Omental fat pad (tissue), 4 donors: ENCODE data around the gene GPR39. TPM values are rescaled to one million over a fixed set of nuclear protein-coding genes. Genes with fewer than 3 reads are reported as not detected.

ENCODE experiments used
- ATAC-seq: fragments of 150-250 bp; one replicate; pipeline ENCODE4 v1.9.1; 2016; ENCODE audit warnings: mild to moderate bottlenecking, moderate library complexity; ENCODE audit not compliant: low FRiP score
- DNase-seq: peaks from one replicate; pipeline ENCODE4 v3.0.0-alpha.2; 2019; ENCODE audit warnings: low spot score
- CTCF ChIP-seq, 3 donors: fragments of 450-650 bp; IDR thresholded peaks; one replicate each; pipeline ENCODE4 v1.5.1; 2016 to 2017; ENCODE audit warnings: antibody characterized with exemption in 3 of 3, mild to moderate bottlenecking in 3 of 3, moderate library complexity in 2 of 3
- total RNA-seq, 4 donors: library from RNA; depleted of rRNA; stranded (reverse); fragments of >200 nt; gene quantifications; one replicate each; pipeline ENCODE4 v1.1.0, GENCODE V29; 2016

The GPR39 gene
- total RNA-seq, 4 donors from 2014 or later = not detected

GRCh38 chr2:132618734-132619133 is 202.1 kb downstream of the GPR39 start:
- TF ChIP-seq CTCF (IDR thresholded peaks at IDR 0.05) = no peak
- no peak for DNase-seq
- no peak for ATAC-seq

- no peak for TF ChIP-seq CTCF (IDR thresholded peaks at IDR 0.05)
- DNase-seq (no peak), ATAC-seq (no peak)
Measured at GRCh38 chr2:132620115-132620514, 203.5 kb downstream of the GPR39 start.

- no peak for DNase-seq
- TF ChIP-seq CTCF (IDR thresholded peaks at IDR 0.05) = no peak
- no peak for ATAC-seq
Measured at GRCh38 chr2:132621131-132621875, 204.7 kb downstream of the GPR39 start.

- ATAC-seq (no peak), DNase-seq (no peak)
- TF ChIP-seq CTCF (IDR thresholded peaks at IDR 0.05) = no peak
Measured at GRCh38 chr2:132623096-132623839, 206.7 kb downstream of the GPR39 start.

GRCh38 chr2:132627536-132627935 is 210.9 kb downstream of the GPR39 start:
- DNase-seq = no peak
- ATAC-seq = no peak
- TF ChIP-seq CTCF (IDR thresholded peaks at IDR 0.05) = no peak

GRCh38 chr2:132632000-132632649 is 215.5 kb downstream of the GPR39 start:
- ATAC-seq (no peak), DNase-seq (no peak)
- no peak for TF ChIP-seq CTCF (IDR thresholded peaks at IDR 0.05)
